ENCODE measurements around the gene MED27.

The MED27 gene

GRCh38 chr9:131827821-131828369, 251.8 kb downstream of the MED27 start:
- no peak for DNase-seq

GRCh38 chr9:131826966-131827525, 252.6 kb downstream of the MED27 start:
- no peak for DNase-seq

GRCh38 chr9:131826053-131826452, 253.6 kb downstream of the MED27 start:
- no peak for DNase-seq

GRCh38 chr9:131824953-131825495, 254.6 kb downstream of the MED27 start:
- no peak for DNase-seq

GRCh38 chr9:131824155-131824594, 255.5 kb downstream of the MED27 start:
- DNase-seq = no peak

GRCh38 chr9:131823701-131824146, 255.9 kb downstream of the MED27 start:
- no peak for DNase-seq

GRCh38 chr9:131818089-131818488, 261.6 kb downstream of the MED27 start:
- DNase-seq = no peak

GRCh38 chr9:131817627-131818026, 262.0 kb downstream of the MED27 start:
- DNase-seq = no peak

- DNase-seq = no peak
Observed at GRCh38 chr9:131817073-131817472, 262.6 kb downstream of the MED27 start.

- DNase-seq = no peak
Observed at GRCh38 chr9:131815970-131816873, 263.4 kb downstream of the MED27 start.

GRCh38 chr9:131814707-131815106, 265.0 kb downstream of the MED27 start:
- no peak for DNase-seq

- DNase-seq = no peak
Observed at GRCh38 chr9:131813116-131813515, 266.6 kb downstream of the MED27 start.

- DNase-seq = no peak
Observed at GRCh38 chr9:131812116-131812790, 267.4 kb downstream of the MED27 start.

GRCh38 chr9:131811405-131811804, 268.3 kb downstream of the MED27 start:
- DNase-seq = no peak

GRCh38 chr9:131810351-131811170, 269.1 kb downstream of the MED27 start:
- no peak for DNase-seq
